GM15510 (cell line): ENCODE measurements around the gene GPR153.

Experiments used
- POLR2A ChIP-seq: IDR thresholded peaks from 3 replicates; pipeline ENCODE4 v1.6.1; 2011; ENCODE audit warnings: borderline replicate concordance; ENCODE audit not compliant: insufficient read length; ENCODE audit errors: extremely low read depth

Gene GPR153

DNA sequence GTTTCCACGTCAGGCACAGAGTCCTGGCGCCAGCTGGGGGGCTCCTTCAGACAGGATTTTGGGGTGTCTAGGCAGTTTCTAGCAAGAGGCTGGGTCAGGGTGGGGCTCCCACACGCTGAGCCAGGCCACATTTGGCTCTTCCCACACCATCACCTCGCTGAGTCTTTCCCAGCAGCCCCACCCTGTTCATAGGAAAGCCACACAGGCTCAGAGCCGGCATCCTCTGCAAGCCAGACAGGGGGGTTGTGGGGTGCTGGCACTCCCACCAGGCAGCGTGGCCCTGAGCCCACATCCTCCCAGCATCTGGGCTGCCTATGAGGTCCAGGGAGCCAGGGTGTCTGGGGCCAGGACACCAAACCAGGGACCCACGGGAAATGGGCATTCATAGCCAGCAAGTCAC, 2.8 kb upstream of the GPR153 start:
- no peak for TF ChIP-seq POLR2A

DNA sequence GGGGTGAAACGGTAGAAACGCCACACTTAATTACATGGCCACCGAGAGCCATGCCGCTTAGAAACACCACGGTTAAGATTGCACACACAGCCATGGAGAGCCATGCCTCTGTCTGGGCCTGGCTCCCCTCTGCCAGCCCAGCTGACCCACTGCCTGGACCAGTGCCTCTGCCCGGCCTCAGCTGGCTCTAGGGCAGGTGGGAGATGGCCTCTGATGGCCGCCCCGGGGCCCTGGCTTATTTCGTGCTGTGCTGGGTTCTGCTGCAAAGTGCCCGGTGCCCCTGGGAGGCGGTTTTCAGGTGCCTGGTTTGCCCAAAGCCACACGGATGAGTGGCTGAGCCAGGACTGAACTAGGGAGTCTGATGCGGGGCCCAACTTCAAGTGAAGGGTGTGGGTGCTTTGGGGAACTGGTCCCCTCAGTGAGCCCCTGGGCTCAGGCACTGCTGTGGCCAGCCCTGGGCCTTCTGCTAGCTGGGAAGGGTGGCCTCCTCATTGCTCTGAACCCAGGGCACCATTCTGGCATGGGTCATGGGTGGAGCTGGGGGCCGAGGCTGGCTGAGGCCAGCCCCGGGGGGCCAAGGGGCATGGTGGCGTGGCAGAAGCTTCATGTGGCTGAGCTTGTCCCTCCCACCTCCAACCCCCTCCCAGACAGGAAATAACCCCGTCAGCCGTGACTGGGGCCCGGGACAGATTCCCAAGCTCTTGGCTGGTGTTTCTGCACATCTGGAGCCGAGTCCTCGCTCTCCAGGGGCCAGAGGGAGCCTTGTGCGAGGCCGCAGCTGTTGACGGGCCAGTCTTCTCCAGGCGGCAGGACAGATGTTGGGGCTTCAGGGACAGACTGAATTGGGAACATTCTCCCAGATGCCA, 1.9 kb upstream of the GPR153 start:
- no peak for TF ChIP-seq POLR2A

DNA sequence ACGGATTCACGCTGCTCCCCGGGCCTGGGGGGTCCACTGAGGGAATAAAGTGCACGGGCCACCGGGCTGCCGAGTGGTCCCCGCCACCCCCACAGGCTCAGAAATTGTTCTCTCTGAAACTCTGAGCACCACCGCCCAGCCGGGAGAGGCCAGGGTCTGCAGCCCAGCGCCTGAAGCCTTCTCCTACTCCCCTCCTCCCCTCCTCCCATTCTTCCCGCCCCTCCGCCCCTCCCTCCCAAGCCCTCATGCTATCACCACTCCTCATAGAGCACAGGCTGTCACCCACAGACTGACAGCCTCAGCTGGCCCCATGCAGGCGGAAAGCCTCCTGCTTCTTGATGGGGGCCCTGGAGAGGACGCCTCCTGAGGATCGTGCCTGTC, 707 bp upstream of the GPR153 start:
- no peak for TF ChIP-seq POLR2A

DNA sequence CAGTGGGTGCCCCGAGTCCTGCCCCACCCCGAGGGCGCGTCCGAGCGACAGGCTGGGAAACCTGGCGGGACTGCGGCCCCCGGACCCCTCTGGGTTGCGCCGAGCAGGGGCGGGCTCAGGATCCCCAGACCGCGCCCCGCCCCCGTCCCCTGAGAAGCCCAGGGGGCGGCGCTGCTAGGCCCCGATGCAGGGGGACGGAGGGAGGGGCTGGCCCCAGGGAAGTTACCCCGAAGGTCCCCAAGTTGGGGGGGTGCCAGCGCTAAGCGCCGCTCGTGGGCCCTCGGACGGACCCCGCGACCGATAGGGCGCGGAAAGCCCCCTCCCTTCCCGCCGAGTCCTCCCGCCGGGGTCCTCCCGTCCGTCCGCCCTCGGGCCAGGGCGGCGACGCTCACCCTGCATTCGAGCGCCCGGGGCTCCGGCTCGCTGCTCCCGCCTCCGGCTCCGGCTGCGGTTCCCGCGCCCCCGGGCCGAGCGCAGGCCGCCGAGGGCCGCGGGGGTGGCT, 414 bp downstream of the GPR153 start:
- TF ChIP-seq POLR2A: no peak

DNA sequence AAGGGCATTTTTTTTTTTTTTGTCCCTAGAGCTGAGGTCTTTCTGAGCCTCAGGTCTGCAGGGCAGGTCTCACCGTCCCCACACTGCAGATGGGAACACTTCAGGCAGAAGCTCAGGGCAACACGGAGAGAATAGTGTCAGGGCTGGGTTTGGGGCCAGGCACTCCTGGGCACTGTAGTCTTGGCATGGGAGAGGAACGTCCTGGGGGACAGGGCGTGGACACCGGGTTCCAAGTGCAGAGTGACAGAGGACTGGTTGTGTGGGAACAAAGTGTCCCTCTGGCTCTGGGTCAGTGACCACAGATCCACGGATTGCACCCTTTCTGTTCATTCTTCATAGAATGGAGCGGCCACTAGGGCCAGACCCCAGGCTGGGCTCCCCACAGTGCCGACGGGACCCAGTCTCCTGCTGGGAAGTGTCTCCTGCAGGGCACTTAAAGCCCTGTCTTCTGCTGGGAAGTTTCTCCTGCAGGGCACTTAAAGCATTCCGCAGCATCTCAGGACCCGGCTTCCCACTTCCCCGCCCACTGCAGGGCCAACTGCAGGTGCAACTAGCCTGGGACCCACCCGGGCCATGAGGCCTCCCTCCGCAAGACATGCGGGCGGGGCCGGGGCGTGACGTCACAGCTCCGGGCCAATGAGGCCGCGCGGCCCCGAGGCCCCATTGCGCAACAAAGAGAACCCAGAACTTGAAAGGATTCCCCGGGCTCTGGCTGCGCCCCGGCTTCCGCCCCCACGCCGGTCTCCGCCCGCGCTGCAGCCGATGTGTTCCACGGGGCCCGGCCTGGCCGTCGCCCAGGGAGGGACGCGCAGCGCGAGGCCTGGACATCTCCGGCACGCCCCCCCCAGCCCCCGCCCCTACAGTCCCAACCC, 1.2 kb downstream of the GPR153 start:
- TF ChIP-seq POLR2A: no peak

DNA sequence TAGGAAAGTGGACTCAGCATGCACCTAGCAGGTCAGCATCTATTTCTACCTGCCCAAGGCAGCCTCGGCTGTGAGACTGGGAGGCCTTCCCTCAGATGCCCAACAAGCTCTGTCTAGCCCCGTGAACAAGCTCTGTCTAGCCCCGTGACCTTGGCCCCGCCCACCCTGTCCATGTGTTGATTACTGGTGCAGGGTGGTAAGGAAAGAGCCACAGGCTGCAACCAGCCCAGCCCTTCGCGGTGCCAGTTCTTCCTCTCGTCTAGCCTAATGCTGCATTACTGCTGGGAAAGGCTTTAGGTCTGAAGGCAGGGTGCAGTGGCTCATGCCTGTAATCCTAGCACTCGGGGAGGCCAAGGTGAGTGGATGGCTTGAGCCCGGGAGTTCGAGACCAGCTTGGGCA, 2.2 kb downstream of the GPR153 start:
- TF ChIP-seq POLR2A: no peak

DNA sequence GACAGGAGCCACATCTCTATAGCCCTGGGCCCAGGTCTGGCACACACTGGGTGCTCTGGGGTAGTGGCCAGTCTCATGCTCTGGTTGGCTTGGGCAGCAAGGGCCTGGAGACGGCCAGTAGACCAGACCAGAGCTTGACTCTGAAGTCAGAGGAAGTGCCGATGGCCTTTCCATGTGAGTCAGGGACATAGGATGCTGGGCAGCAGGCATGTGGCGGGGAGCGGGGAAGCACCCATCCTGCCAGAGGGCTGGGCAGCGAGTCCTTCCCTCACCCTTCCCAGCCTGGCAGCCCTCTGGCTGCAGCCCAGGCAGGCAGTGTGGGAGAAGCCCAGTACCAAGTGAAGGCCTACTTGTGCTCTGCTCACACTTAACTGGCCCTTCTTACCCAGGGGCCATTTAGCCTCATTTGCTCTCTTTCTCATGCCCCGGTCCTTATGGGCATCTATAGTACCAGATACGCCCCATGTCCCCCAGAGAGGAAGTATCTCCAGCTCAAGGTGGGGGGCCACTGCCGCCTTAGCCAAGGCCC, 3.3 kb downstream of the GPR153 start:
- no peak for TF ChIP-seq POLR2A

DNA sequence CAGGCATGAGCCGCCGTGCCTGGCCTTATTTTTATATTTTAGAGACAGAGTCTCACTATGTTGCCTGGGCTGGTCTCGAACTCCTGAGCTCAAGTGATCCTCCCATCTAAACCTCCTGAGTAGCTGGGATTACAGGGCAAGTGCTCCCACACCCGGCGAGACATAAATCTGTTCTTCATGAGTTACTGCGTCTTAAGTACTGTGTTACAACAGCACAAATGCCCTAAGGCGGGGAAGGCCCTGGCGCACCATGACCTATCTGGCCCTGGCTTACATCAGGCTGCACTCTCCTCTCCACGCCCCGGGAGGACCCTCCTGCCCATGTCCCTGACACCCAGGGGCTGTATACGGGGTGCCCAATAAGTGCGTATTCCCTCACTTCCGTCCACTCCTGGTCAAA, 4.3 kb downstream of the GPR153 start:
- no peak for TF ChIP-seq POLR2A

DNA sequence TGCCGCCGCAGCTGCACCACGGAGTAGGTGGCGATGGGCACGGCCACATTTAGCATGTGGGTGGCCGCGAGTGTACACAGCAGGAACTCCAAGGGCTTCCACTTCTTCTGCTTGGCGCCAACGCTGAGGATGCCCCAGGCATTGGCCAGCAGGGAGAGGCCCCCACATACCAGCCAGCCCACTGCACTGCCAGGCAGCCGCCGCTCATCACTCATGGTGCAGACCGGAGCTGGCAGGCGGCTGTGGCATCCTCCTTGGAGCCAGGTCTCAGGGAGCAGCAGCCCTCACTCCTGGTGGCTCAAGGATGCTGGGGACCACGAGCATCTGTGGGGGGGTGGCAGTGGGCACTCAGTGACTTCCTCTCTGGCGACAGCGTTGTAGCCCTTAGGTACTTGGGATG, 6.2 kb downstream of the GPR153 start:
- TF ChIP-seq POLR2A: no peak

DNA sequence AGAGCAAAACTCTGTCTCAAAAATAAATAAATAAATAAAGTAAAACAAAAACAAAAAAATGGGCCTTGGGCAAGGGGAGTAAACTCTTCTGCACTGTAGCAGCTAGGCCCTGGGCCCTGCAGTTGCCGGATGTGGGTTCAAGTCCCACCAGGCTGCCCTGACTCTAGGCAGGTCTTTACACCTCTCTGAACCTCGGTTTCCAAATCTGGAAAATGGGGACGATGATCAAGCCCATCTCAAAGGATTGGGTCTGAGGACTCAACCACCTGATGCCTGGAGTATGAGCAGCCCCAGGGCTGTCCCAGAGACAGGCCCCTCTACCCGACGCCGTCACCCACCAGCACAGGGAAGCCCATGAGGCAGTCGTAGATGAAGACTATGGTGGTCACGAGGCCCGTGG, 7.5 kb downstream of the GPR153 start:
- no peak for TF ChIP-seq POLR2A

DNA sequence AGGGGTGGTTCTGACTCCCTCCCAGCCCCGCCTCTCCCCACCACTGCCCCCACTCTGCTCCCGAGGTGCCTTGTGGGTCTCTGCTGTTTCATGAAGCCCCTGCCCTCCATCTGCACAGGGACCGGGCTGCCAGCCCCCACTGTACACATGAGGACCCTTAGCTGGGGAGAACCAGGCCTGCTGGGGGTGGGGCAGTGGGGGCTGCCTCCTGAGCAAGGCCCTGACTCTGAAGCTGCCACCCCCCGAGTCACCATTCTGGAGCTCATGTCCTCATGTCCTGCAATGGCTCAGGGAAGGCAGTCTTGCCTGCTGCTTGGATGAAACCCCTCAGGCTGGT, 8.6 kb downstream of the GPR153 start:
- no peak for TF ChIP-seq POLR2A

DNA sequence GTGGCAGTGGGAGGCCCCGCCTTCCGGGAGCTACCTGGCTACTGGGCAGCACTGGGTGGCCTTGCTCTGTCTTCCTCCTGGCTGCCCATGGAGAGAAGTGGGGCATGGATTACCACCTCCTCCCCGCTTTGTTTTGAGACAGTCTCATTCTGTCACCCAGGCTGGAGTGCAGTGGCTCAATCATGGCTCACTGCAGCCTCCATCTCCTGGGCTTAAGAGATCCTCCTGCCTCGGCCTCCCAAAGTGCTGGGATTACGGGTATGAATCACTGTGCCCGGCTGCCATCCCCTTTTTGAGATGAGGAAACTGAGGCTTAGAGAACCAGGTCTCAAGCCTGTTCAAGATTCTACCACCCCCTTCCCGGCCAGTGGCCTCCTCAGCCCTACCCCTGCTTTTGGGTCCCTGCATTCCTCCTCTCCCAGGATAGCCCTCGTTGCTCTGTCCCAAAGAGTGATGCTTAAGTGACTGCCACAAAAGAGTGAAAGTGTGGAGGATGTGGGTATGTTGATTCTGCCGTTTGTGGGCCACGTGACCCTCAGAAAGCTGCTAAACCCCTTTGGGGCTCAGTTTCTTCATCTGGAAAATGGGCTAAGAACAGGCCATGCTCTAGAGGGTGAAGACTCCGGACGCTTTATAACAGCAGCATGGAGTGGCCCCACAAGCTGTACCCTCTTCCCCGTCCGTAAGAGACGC, 9.1 kb downstream of the GPR153 start:
- no peak for TF ChIP-seq POLR2A

DNA sequence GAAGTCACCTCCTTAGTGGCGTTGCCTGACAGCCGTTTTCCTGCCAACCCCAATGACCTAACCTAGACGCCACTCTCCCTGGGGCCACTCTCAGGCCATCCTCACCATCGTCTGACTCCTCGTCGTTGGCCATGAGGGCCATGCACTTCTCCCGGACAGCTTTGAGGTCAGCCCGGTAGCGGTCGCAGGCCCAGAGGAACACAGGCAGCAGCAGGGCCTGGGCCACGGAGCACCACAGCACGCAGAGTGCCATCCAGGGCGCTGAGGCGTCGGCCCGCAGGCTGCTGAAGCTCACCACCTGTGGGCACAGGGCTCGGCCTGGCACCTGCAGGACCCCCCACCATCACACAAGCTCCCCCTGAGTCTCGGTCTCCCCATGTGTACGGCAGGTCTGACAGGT, 9.7 kb downstream of the GPR153 start:
- TF ChIP-seq POLR2A: no peak

DNA sequence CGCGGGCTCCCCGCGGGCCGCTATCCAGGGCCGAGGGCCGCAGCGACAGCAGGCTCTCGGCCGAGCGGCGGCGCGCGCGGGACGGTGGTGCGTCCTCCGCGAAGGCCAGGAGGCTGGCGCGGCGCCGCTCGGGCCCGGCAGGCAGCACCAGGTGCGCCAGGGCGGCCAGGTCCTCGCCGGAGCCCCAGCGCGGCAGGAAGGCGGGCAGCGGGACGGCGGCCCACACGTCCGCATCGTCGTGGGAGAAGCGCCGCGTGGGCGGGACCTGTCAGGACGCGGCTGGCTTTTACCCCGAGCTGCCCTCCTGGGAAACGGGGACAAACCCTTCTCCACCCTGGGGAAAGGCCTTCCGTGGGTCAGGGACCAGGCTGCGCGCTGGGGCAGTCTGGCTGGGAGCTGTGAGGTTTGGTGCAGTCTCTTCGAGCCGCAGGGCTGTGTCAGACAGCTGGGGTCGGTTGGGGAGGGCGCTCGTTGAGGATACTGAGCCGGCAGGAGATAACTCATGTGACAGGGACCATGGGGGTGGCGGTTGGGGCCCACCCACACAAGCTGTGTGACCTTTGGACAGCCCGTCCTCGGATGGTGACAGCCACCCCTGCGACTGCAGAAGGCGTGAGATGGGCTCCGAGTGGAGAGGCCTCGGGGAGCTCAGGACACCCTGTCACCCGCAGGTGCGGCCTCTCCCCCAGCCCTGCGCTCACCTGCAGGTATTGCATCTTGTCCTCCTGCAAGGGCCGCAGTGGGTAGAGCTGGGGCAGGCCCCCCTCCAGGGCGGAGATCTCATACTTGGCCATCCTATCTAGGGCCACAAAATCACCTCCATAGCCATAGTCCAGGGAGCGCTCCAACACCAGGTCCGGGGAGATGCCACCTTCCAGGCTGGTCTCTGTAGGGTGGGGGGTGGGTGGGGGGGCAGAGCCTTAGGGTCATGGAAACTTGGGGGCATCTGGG, 10.9 kb downstream of the GPR153 start:
- TF ChIP-seq POLR2A: no peak
